T-helper 9 cell (primary cell): ENCODE measurements around the gene ROMO1.
"Not testable (repeated sequence)": the region's sequence is repeated elsewhere in the genome, so short reads cannot be mapped to it uniquely, and the experiment has no call there.

Source experiments
- DNase-seq: peaks from one replicate; pipeline ENCODE4 v3.0.0-alpha.2; 2020

The ROMO1 gene

GRCh38 chr20:35731862-35732643, 32.8 kb downstream of the ROMO1 start:
- no peak for DNase-seq

DNA sequence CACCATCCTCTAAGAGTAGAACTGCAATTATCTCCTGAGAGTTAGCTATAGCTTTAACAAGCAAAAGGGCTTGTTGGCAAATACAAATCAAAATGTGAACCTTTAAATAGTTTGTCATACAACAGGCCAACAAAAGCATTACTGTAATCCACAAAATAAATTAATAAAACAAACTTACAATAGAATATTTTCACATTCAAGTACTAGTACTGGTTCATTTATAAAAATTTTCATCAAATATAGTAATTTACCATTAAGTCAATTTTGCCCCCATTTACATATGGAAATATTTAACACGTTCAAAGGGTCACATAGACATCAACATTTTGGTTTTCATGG, 33.4 kb downstream of the ROMO1 start:
- DNase-seq = no peak

GRCh38 chr20:35734374-35734773, 35.2 kb downstream of the ROMO1 start:
- no peak for DNase-seq

- no peak for DNase-seq
These were observed 35.8 kb downstream of the ROMO1 start for GRCh38 chr20:35734777-35735649.

DNA sequence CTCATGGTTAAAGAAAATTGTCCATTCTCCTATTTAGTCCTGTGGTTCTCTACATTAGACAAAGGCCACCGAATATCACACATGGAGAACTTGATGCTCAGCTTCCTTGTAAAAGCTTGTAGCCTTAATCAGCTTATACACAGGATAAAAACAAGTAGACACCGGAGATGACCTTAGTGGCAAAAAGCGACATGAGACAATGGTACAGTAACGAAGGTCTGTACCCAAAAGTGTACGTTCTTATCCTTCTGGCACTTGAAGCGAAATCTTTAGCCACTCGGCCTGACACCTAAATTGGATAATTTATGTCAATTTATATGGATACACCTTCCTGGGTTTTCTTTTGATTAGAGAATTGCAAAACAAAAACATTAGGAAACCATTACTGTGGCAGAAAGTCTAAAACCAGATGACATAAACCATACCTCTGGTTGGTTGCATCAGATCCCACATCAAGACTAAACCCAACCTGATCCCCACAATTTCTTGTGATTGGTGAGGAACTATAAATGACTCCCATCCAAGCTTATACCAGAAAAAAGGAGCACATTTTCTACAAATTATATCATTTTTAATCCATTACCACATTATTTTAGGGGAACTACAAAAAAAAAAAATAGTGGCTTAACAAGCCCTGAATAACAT, 36.7 kb downstream of the ROMO1 start:
- no peak for DNase-seq

DNA sequence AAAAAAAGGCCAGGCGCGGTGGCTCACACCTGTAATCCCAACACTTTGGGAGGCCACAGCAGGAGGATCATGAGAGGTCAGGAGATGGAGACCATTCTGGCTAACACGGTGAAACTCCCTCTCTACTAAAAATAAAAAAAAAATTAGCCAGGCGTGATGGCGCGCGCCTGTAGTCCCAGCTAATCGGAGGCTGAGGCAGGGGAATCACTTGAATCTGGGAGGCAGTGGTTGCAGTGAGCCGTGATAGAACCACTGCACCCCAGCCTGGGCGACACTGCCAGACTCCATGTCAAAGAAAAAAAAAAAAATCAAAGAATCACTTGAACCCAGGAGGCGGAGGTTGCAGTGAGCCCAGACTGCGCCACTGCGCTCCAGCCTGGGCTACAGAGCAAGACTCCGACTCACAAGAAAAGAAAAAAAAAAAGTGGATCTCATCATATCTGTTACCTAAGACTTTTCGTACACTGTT, 38.7 kb downstream of the ROMO1 start:
- no peak for DNase-seq

GRCh38 chr20:35738410-35739179, 39.4 kb downstream of the ROMO1 start:
- no peak for DNase-seq

DNA sequence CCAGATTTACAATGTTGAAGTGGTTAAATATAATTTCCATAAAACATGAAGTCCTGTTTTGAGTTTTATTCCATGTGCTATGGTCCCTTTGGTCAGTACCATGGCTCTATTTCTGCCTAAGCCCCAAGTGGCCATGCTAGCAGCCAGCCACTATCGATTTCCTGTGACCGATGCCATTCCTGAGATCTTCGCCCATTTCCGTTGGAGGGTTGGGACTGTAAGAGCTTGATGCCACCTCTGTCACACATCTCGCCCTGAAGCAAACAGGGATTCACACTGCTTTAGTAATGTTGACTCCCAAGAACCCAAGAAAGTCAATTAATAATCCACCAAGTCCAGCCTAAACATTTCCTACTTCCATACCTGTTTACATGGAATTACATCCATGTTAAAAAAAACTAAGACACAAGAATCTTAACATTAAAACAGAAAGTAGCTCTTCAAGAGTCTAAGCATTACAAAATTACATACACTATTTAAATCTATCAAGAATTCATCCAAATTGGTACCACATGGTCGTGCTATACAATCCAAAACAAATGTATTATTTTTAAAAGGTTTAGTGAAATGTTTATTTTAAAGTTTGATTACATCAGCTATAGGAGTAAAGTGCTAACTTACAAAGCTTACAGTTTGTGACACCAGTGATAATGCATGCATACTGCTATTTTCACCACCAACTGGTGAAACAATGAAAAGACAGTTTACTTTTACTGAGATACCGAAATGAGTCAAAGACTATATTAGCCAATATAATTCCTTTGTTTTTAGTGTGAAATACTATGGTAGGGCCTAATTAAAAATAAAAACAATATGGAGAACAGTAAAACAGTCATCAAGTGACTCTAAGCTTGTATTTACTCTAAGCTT, 40.3 kb downstream of the ROMO1 start:
- DNase-seq = no peak

DNA sequence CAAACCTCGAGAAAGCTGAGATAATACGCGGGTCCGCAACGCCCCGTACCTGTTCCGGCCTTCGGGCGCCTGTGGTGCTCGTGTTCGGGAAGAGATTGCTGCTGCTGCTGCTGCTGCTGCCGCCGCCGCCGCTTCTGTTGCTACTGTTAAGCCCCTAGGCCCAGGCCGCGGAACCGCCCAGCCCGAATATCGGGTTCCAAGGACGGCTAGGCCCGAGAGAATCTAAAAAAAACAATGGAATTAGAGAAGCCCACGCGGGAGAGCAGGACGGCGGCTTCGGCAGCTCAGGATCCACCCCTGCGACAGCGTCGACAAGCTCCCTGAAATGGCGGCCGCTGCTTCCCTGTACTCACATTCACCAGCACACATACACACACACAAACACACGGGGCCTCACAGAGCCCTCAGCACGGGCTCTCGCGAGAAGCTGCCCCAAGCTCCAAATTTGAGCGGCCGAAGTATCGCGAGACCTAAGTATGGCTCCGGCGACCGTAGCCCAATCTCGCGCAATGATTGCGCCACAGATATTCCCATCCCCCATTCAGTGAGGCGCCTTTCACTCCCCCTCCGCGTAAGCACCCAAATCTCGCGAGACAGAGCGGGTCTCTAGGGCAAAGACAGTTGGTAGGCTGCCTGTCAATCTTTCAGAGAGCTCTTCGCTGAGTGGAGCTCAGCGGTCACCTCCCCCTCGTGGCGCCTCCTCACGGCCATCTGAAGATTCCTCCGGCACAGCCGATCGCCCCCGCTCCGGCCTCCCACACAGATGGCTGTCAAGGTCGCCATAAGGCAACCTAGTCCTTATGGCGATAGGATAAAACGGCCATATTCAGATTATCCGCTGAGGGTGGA, 42.9 kb downstream of the ROMO1 start, which contains the start of gene RBM39:
Gene RBM39 (minus strand): TSS at position 369 of the 849 bp plus-strand sequence. CDS start 1,386 bp downstream, outside the sequence.
- DNase-seq = peak; percentile 99

DNA sequence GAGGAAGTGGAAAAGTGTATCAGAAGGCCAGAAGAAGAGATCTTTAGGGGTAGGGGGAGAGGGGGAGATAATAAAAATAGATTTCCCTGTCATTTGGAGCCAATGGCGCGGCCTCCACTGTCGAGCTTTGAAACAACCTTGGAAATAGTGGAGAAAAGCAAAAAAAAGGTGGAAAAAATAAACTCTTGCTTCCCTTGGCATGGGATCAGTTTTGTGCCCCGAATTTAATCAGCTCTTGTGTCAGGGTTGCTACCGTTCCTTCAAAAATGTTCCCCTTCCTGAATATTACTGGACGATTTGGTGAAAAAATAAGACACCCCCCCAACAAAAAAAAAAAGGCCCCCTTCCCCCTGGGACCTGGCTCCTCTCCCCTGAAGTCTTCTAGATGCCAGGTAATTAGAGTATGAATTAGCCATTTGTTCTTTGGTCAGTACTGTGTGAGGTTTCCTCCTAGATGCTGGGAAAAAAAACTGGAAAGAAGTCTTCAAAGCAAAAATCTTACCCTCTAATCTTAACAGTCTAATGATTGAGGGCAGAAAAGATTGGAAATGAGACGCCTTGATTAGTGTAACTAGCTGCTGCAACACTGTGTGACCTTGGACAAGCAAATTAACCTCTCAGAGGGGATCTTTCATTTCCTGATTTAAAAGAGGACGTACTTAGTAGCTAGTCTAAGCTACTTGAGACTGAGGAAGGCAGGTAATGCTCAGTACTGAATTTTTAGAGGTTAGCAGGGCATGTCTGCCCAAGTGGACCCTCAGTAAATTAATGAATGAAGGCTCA, 43.7 kb downstream of the ROMO1 start:
- no peak for DNase-seq

DNA sequence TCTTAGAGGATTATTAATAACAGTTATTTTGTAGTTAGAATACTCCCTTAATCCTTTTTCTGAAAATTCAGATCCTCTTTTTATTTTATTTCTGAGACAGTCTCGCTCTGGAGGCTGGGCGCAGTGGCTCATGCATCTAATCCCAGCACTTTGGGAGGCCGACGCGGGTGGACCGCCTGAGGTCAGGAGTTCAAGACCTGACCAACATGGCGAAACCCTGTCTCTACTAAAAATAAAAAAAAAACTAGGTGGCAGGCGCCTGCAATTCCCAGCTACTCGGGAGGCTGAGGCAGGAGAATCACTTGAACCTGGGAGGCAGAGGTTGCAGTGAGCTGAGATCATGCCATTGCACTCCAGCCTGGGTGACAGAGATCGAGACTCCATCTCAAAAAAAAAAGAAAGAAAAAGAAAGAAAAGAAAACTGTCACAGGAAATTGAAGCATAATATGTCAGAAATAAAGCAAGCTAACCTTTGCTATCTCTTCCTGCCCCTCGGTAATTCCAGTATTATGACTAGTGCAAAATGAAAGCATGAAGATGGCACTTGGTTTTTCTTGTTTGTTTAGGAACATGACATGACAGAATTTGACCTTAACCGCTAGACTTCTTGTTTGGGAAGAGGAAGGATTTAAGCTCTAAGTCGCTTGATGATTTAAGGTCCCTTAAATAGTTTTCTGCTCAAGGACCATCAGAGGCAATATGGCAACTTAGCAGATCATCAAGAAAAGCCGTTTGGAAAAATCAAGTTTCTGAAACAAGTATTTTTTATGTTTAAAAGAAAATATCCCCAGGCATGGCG, 44.7 kb downstream of the ROMO1 start:
- DNase-seq = no peak

GRCh38 chr20:35744492-35744841, 45.3 kb downstream of the ROMO1 start:
- DNase-seq = not testable (repeated sequence)
